ENCODE data around the gene IL26.

Gene IL26

GRCh38 chr12:68252077-68252476 is 26.5 kb upstream of the IL26 start:
- no peak for TF ChIP-seq ZNF274 (IDR thresholded peaks at IDR 0.05; ENCODE audit: low read depth, low read length)
- no peak overlapping the region for H3K4me3 ChIP-seq (ENCODE audit: low read length)

- H3K4me3 ChIP-seq (ENCODE audit: low read length): no peak overlapping the region
- TF ChIP-seq ZNF274 (IDR thresholded peaks at IDR 0.05; ENCODE audit: low read depth, low read length): no peak
These were observed 24.8 kb upstream of the IL26 start for GRCh38 chr12:68250454-68250853.

GRCh38 chr12:68247785-68248184 is 22.2 kb upstream of the IL26 start:
- TF ChIP-seq ZNF274 (IDR thresholded peaks at IDR 0.05; ENCODE audit: low read depth, low read length): no peak
- no peak overlapping the region for H3K4me3 ChIP-seq (ENCODE audit: low read length)

- no peak for TF ChIP-seq ZNF274 (IDR thresholded peaks at IDR 0.05; ENCODE audit: low read depth, low read length)
- no peak overlapping the region for H3K4me3 ChIP-seq (ENCODE audit: low read length)
These were observed 20.7 kb upstream of the IL26 start for GRCh38 chr12:68246350-68246749.

- TF ChIP-seq ZNF274 (IDR thresholded peaks at IDR 0.05; ENCODE audit: low read depth, low read length): no peak
- H3K4me3 ChIP-seq (ENCODE audit: low read length): no peak overlapping the region
These were observed 19.8 kb upstream of the IL26 start for GRCh38 chr12:68245180-68246021.

- H3K4me3 ChIP-seq (ENCODE audit: low read length): no peak overlapping the region
- TF ChIP-seq ZNF274 (IDR thresholded peaks at IDR 0.05; ENCODE audit: low read depth, low read length): no peak
These were observed 17.2 kb upstream of the IL26 start for GRCh38 chr12:68242777-68243176.

- H3K4me3 ChIP-seq (ENCODE audit: low read length): no peak overlapping the region; the same call in 1 of the 2 replicates
- TF ChIP-seq ZNF274 (IDR thresholded peaks at IDR 0.05; ENCODE audit: low read depth, low read length): no peak
These were observed 15.4 kb upstream of the IL26 start for GRCh38 chr12:68240975-68241374.

GRCh38 chr12:68240079-68240478 is 14.5 kb upstream of the IL26 start:
- H3K4me3 ChIP-seq (ENCODE audit: low read length): no peak overlapping the region
- no peak for TF ChIP-seq ZNF274 (IDR thresholded peaks at IDR 0.05; ENCODE audit: low read depth, low read length)

- TF ChIP-seq ZNF274 (IDR thresholded peaks at IDR 0.05; ENCODE audit: low read depth, low read length): no peak
- H3K4me3 ChIP-seq (ENCODE audit: low read length): no peak overlapping the region
These were observed 13.8 kb upstream of the IL26 start for GRCh38 chr12:68239309-68239982.

- H3K4me3 ChIP-seq (ENCODE audit: low read length): no peak overlapping the region
- no peak for TF ChIP-seq ZNF274 (IDR thresholded peaks at IDR 0.05; ENCODE audit: low read depth, low read length)
These were observed 12.0 kb upstream of the IL26 start for GRCh38 chr12:68237619-68238018.

GRCh38 chr12:68237078-68237477 is 11.5 kb upstream of the IL26 start:
- H3K4me3 ChIP-seq (ENCODE audit: low read length): peak overlapping the region; percentile 87; the same call in 1 of the 2 replicates
- no peak for TF ChIP-seq ZNF274 (IDR thresholded peaks at IDR 0.05; ENCODE audit: low read depth, low read length)

- no peak for TF ChIP-seq ZNF274 (IDR thresholded peaks at IDR 0.05; ENCODE audit: low read depth, low read length)
- peak overlapping the region; percentile 87; the same call in 1 of the 2 replicates for H3K4me3 ChIP-seq (ENCODE audit: low read length)
These were observed 10.9 kb upstream of the IL26 start for GRCh38 chr12:68236421-68237059.

GRCh38 chr12:68235576-68235975 is 10.0 kb upstream of the IL26 start:
- TF ChIP-seq ZNF274 (IDR thresholded peaks at IDR 0.05; ENCODE audit: low read depth, low read length): no peak

GRCh38 chr12:68234140-68234539 is 8.5 kb upstream of the IL26 start:
- H3K4me3 ChIP-seq (ENCODE audit: low read length): no peak overlapping the region
- TF ChIP-seq ZNF274 (IDR thresholded peaks at IDR 0.05; ENCODE audit: low read depth, low read length): no peak

More at GRCh38 chr12:68235576-68235975, 10.0 kb upstream of the IL26 start:
- H3K4me3 ChIP-seq (ENCODE audit: low read length): no peak overlapping the region

- no peak for TF ChIP-seq ZNF274 (IDR thresholded peaks at IDR 0.05; ENCODE audit: low read depth, low read length)
- no peak overlapping the region for H3K4me3 ChIP-seq (ENCODE audit: low read length)
These were observed 7.9 kb upstream of the IL26 start for GRCh38 chr12:68233498-68233897.
